Nucleus accumbens (tissue), 56 donors: ENCODE results near the gene LRRC56.

Experiments
- DNase-seq, 56 donors: peaks; one replicate each; lab custom pipeline; 2025; lab: John Stamatoyannopoulos, UW

The LRRC56 gene

GRCh38 chr11:518463-519202, 18.7 kb upstream of the LRRC56 start:
- peak in 2 of 56 donors; percentile 65 to 70 for DNase-seq

- DNase-seq = no peak
Measured at GRCh38 chr11:520428-521176, 16.7 kb upstream of the LRRC56 start.

GRCh38 chr11:521177-521688, 16.1 kb upstream of the LRRC56 start:
- no peak for DNase-seq

DNA sequence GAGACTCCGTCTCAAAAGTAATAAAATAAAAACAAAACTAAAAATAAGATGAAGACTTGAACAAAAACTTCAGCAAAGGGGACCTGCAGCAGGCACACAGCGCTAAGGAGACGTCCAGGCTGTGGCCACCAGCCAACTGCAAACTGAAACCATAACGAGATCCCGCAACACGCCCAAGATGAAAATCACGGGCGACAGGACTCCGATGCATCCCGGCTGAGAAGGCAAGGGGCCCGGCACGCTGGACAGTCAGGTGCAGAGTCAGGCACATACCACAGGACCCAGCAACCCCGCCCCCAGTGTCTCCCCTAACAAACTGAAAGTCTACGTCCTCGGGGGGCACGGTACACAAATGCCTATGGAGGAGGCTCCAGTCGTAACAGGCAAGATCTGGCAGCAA, 11.1 kb upstream of the LRRC56 start:
- DNase-seq = no peak

DNA sequence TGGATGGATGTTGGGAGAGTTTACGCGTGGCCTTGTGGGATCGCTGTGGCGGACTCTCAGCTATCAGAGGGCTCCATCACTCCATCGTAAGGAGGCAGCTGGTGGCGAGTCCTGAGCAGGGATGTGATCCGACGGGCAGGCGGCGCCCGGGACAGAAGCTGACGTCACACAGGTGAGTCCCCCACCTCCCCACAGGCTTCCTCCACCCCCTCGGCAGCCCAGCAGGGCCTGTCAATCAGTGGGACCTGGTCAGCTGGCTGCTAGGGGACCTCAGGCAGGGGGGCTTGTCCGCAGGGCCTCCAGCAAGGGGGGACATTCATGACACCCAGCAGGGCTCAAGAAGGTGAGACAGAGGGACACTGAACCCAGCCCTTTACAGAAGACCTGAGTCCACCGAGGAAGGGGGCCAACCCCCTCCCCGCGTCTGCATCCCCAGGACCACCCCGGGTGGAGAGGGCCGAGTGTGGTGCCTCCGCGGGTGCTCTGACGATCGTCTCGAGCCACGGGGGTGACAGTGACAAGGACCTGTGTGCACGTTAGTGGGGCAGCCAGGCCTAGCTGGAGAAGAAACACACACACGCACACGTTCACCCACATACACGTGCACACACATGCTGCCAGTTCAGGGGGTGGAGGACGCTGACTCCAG, 9.0 kb upstream of the LRRC56 start:
- no peak for DNase-seq

DNA sequence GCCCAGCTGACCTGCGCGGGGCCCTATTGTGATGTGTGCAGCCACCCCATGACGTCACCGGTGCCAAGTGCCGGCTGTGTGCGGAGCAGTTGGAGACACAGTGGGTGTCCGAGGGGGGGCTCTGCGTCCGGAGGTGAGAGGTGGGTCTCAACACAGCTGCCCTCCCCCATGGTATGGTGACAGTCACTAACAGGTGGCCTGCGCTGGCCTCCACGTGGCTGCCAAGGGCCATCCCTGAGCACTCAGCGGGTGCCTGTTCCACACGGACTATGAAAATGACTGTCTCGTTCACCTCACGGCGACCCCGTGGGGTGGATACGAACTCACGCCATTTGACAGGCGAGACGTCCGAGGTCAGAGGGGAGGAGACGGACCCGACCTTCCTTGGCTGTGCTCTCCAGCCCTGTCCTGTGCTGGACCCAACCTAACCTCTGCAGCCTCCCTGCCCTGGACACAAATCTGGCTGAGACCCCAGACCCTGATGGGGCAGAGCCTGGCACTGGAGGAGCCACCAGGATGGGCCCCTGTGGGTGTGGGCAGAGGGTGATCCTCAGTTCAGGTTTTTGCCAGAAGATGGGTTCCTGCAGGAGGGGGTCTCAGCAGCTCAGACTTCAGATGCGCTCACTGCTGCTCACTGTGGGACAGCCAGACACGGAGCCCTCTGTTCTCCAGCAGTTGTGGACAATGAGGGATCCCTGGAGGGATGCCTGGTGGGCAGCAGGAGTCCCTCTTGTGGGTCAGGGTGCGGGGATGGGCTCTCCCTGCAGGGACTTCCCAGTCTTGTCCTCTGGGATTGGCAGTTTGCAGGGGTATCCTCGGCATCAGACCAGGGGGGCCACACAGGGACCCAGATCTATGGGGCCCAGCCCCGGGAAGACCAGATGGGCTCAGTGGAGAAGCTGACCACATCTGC, 8.3 kb upstream of the LRRC56 start:
- no peak for DNase-seq

DNA sequence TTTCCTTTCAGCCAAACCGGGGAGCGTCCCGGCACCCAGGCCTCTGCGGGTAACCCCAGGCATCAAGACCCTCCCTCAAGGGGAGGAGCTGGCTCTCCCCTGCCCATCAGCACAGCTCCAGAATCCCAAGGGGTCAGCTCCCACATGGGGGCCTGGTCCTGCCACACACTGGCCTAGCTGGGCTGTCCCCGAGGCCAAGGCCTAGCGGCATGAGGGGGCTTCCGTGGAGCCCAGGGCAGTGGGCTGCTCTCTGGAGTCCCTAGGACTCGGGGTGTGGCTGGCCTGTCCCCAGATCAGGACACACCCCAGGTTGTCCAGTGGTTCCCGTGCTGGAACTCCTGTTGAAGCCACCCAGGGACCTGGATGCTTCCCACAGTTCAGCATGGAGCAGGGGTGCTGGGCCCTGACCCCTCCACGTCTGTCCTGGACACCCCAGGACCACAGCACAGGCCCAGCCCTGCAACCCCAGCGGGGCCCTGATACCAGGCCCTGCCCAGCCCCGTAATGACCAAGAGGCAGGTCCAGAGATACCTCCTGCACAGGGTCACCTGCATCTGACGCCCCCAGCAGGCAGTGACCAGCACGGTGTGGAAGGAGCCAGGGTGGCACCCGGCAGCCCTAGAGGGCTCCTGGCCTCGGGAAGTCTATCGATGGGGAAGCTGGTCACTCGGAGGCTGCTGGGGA, 7.5 kb upstream of the LRRC56 start:
- DNase-seq = no peak

GRCh38 chr11:530960-531831, 6.1 kb upstream of the LRRC56 start:
- DNase-seq = no peak

DNA sequence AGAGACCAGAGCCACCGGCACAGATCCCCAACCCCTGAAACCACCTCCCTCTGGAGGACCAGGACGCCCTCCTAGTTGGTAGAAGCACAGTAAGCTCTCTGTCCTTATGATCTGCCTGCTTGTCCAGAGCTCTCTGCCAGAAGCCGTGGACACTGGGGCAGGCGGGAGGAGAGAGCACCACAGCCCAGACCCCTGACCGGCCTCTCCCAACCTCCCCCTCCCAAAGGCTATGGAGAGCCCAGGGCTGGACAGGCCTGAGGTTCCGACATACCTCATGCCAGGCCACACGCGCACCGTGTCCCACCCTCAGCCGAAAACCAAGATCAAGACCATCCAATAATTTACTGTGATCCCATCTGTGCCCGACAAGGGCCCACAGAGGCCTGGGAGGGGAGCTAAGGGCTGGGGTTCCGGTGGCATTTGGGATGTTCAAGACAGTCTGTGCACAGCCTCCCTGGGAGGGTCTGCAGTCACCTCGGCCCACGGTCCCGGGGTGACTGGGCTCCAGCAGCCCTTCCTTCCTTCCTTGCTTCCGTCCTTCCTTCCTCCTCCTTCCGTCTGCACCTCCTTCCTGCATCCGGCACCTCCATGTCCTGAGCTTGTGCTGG, 5.3 kb upstream of the LRRC56 start:
- DNase-seq = no peak

DNA sequence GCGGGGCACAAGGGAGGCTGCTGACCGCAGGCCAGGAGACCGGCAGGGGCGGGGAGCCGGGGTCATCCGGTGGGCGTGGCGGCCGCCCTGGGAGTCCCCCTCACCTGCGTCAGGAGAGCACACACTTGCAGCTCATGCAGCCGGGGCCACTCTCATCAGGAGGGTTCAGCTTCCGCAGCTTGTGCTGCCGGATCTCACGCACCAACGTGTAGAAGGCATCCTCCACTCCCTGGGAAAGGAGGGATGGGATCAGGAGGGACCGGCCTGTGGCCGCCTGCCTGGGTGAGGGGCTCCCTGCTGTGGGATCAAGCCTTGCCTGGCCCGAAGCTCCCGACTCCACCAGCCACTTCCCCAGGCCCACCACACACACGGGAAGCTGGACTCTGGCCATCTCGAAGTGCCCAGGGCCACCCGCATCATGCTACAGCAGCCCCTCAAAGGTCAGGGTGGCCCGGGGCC, 4.8 kb upstream of the LRRC56 start:
- no peak for DNase-seq

- no peak for DNase-seq
Measured at GRCh38 chr11:532986-533585, 4.2 kb upstream of the LRRC56 start.

DNA sequence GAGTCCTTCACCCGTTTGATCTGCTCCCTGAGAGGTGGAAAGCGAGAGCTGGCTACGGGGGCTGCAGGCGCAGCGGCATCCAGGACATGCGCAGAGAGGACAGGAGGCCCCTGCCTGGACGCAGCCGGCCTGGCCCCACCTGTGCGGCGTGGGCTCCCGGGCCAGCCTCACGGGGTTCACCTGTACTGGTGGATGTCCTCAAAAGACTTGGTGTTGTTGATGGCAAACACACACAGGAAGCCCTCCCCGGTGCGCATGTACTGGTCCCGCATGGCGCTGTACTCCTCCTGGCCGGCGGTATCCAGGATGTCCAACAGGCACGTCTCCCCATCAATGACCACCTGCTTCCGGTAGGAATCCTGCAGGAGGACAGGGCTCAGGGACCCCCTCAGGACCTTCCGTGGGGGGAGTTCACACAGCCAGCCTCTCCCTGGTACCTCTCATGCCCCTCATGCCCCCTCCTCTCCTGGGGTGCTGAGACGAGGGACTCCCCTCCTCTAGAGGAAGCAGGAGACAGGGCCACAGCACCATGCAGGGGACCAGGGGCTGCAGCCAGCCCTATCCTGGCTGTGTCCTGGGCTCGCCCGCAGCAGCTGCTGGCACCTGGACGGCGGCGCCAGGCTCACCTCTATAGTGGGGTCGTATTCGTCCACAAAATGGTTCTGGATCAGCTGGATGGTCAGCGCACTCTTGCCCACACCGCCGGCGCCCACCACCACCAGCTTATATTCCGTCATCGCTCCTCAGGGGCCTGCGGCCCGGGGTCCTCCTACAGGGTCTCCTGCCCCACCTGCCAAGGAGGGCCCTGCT, 3.5 kb upstream of the LRRC56 start:
- no peak for DNase-seq

DNA sequence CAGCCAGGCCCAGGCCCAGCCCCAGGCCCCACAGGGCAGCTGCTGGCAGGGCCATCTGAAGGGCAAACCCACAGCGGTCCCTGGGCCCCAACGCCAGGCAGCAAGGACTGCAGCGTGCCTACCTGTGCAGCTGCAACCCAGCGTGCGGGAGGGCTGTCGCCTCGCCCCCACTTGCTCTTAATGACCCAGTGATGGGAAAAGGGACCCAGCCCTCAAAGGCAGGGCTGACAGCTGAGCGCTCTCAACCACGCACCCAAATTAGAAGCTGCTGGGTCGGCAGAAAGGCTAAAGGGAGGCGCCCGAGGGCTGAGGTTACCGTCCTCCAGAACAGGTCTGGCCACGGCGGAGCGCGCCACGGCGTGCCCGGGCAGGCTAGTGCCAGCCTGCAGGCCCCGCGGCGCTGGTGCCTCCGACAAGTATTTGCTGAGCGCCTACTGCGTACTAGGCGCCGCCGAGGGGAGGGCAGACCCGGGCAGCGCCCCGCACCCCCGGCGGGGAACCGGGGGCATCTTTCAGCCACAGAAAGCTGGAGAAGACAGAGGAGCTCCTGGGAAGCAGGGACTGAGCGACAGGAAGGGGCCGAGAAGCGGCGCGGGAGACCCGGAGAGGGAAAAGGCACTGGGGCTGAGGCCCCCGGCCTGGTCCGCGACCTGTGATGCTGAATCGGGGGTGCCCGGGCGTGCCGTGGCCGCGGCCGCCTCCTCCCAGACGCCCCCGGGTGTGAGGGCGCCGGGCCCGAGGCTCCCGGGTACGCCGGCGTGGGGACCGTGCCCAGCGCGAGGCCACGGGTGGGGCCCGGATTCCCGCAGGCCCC, 2.7 kb upstream of the LRRC56 start:
- DNase-seq = peak in 6 of 56 donors; percentile 5 to 40 (median 26)

DNA sequence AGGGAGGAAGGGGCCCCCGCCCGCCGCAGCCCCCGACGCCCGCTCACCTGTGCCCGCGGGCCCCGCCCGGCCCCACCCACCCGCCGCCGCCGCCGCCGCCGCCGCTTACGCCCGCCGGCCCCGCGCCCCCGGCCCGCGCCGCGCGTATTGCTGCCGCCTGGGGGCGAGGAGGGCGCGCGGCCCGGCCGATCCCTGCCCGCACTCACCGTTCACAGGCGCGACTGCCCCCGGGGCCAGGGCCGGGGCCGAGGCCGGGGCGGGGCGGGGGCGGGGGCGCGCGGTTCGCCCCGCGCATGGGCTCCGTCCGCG, 2.2 kb upstream of the LRRC56 start:
- DNase-seq = no peak

- DNase-seq = peak; percentile 60 to 96 (median 90)
Measured at GRCh38 chr11:535519-536454, 1.5 kb upstream of the LRRC56 start, which contains the start of gene HRAS. HRAS (minus strand) TSS chr11:535576.
